HG03280 (cell line): ENCODE data around the gene IRF1.

Source experiments
- ATAC-seq: cut with Tn5 transposase; IDR thresholded peaks from one replicate; pipeline ENCODE4 v1.9.1; 2021; ENCODE audit warnings: mild to moderate bottlenecking, moderate library complexity; ENCODE audit not compliant: unreplicated experiment

IRF1 gene

DNA sequence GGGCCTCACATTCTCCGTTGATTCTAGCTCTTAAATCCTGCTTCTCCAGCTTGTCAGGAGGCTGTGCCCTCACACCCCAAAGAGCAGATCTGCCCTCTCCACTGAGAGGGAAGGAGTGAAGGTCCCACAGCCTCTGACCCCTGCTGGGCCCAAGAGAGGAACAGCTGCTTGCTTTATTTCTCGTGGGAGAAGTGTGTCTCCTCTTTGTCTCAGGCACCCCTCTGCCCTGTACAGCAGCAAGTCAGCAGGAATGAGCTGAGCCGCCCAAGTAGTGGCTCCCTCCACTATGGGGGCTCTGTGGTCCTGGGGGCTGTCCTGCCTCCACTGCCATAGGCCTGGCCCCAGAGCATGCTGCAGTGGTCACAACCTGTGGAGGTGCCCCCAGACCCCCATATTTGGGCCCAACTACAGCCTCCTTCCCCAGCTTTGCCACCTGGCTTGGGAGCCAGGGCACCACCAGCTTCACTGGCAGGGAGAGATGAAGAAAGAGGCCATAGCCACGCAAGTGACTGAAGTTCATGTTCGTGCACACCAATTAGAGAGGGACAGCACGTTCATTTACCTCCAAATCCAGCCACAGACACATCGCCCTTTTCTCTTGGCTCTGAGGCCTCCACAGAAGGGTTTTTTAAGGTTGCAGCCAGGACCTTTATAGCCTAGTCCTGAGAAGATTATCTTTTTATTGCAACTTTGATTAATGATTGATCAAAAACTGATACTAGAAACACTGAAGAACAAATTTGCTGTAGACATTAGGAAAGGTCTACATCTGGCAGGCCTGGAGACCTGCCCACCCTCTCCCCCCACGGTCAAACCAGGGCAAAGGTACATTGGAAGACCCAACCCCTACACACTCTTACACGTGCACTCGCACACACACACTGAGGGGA, 27.5 kb downstream of the IRF1 start:
- no peak for ATAC-seq

DNA sequence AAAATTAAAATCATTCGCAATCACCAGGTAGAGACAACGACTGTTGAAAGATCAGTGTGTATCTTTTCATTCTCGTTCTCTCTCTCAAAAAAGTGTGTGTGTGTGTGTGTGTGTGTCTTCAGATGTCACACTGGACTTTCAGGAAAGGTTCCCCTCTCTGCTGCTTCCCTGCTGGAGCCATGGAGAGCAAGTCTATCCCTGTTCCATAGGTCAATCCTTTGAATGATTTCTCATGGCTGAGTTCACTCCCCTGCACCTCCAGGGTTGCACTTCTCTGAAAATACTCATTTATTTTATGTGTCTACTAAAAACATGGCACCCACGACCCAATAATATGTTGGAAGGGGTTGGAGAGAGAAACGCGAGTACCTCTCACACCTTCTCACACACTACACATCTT, 28.2 kb downstream of the IRF1 start:
- ATAC-seq: no peak

DNA sequence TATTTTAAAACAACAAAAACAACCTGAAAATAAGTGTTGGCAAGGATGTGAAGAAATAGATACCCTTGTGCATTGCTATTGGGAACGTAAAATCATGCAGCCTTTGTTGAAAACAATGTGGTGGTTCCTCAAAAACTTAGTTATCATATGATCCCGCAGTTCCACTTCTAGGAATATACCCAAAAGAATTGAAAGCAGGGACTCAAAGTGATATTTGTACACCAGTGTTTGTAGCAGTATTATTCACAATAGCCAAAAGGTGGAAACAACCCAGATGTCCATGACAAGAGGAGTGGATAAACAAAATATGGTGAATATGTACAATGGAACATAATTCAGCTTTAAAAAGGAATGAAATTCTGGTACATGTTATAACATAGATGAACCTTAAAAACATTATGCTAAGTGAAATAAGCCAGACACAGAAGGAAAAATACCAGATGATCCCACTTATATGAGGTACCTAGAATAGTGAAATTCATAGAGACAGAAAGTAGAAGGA, 29.0 kb downstream of the IRF1 start:
- ATAC-seq: no peak

DNA sequence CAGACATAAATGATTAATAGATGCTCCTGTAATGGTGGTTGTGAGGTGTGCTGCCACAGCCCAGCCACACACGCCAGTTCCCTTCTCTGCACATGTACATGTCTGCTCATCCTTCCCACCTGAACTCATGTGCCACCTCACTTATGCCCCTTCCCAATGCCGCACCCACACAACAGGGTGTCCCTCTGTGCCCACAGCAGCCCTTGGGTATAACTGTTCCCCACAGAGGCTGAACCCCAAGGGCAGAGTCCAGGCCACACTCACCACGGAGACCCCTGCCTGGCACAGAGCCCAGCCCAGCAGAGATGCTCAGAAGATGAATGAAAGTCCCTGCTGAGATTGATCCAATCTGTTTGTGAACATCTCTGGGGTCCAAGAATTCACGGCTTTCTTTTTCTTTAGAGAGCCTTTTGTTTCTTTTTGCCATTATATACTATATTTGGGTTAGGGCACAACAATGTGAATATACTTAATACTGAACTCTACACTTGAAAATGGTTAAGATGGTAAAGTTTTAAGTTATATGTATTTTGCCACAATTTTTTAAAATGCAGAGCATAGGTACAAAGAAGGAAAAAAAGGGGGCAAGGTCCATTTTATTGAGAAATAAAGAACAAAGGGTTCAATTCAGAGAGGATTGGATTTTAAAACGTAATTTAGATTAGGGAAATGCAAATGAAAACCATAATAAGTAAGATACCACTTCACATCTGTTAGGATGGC, 29.6 kb downstream of the IRF1 start:
- no peak for ATAC-seq

DNA sequence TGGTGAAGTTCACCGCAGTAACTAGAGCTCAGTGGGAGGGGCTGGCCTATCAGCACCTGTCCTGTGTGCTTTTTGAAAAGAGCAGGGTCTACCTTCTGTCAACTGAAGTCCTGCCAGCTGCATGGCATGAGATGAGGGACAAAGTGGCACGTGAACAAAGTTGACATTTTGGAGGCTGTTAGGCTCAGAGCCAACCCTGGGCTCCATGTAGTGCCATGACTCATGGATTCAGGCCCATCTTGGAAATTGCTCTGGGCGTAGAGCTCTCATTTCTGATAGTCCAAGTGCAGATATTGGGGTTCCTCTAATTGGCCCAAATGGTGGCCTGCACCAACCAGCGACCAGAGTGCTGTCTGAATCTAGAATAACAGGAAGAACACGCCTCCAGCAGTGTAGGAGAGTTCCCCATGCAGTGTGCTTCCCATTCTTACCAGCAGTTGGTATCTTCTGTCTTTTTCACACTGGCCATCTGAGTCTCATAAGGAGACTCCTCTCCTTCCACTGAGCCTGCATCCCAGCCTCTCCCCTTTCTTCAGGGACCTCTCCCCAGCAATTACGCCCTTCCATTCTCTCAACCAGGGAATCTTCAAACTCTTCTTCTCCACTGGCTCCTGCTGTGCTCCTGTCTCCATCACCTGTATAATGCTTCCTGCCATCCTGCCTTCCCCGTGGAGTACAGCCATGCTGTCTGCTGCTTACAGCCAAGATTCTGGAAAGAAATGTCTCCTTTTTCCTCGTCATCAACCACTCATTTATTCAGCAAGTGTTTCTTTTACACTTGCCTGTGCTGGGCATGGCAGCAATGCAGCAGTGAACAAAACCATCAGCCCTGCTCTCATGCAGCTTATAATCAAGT, 30.4 kb downstream of the IRF1 start:
- no peak for ATAC-seq

DNA sequence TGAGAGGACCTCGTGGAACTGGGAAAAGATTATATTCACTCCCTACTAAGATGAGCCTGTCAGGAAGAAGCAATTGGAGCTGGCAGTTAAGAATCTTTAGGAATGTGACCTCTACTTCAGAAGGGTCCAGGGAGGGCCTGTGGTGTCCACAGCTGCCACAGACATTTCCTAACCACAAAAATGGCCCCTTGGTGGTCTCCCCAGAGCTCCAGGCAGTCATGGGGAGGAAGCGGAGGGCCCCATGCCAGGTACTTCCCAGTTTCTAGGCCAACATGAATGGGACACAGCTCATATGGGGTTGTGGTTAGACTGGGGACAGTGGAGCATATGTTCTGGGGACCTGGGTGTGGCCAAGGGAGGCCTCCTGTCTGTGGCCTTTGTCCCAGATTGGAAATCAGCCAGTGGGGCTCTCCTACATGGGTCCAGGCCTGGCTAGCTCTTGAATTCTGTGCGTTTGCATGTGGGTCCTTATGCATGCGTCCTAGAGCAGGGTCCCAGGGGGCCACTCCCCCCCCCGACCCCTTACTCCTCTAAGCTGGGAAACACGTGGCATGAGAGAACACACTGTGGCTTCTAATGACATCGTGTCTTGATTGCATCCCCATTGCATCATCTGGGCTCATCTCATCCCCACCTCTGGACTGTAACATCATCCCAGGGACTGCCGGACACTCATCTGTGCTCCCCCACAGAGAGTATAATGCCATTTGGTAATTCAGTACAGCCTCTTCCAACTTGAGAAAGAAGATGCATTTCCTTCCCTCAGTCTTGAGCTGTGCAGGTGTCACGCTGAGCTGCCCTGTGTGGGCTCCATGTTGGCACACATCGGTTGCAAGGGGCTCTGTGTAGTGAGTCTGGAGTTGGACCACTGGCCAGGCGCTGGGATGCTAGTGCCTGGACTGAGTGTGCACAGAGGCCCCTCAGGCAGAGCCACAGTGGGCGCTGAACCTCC, 31.3 kb downstream of the IRF1 start:
- no peak for ATAC-seq

DNA sequence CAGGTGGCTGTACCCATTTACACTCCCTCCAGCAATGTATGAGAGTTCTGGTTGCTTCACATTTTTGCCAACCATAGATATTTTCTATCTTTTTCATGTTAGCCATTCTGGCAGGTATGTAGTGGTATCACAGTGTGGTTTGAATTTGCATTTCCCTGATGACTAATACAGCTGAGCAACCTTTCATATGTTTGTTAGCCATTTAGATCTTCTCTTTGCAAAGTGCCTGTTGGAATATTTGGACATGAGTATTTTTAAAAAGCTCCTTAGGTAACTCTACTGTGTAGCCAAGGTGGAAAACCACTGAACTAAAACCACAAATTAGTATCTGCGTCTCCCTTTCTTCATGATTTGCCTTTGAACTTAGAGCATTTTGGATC, 31.9 kb downstream of the IRF1 start:
- ATAC-seq: peak; percentile 42

DNA sequence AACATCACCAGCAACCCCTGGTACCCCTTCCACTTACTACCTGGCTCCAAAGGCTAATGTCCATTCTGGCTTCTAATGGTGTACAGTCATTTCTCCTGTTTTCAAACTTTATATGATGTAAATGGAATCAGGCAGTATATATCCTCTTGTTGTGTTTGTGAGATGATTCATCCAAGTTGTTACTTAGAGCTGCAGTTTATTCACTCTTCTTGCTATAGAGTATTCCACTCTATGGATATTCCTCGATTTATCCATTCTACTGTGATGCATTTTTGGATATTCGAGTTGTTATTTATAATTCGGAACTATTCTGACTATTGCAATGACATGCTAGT, 32.4 kb downstream of the IRF1 start:
- no peak for ATAC-seq

DNA sequence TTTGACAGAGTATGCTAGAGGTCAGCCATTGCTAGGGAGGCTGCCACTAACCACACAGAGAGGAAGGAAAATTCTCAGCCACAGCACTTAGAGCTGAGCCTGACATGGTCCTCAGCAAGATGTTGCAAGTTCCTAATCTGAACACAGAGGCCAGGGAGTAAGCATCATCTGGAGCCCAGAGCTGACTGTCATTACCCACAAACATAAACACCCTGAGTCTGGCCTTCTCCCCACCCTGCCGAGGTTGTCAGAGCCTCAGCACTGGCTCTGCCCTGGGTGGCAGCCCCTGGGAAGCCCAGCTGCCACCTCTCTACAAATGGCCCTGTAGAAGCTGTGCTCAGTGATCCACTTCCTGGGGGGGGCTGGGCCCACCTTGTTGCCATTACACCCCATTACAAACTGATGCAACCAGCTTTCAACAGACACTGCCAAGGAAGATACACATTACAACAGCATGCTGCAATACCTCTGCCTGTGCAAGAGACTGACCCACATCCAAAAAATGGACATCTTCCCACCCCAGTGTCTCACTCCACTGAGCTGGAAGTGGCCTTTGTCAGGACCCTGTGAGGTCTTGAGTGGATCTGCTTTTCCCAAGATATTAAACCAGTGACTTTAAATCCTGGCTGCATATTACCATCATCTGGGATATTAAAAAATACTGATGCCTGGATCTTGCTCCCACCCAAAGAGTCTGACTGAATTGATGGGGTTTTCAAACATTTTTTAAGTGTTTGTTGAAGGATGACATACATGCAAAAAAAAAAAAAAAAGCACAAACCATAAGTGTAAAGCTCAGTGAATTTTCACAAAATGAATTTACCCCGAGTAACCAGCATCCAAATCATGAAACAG, 33.0 kb downstream of the IRF1 start:
- no peak for ATAC-seq

DNA sequence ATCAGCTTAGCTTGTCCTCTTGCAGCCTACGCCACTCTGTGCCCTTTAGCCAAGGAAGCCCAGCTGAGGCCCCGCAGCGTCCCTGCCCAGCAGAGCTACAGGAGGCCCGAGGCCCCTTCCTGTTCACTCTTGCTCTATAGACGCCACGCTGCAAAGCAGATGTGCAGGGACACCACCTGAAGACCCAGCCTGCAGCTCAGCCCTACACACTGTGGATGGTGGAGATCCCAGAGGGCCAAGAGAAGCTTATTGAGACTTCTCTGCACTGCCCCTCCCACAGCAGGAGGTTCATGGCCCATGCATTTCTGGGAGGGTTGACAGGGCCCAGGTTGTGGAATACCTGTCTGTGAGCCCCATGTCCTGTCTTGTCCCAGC, 33.6 kb downstream of the IRF1 start:
- no peak for ATAC-seq

DNA sequence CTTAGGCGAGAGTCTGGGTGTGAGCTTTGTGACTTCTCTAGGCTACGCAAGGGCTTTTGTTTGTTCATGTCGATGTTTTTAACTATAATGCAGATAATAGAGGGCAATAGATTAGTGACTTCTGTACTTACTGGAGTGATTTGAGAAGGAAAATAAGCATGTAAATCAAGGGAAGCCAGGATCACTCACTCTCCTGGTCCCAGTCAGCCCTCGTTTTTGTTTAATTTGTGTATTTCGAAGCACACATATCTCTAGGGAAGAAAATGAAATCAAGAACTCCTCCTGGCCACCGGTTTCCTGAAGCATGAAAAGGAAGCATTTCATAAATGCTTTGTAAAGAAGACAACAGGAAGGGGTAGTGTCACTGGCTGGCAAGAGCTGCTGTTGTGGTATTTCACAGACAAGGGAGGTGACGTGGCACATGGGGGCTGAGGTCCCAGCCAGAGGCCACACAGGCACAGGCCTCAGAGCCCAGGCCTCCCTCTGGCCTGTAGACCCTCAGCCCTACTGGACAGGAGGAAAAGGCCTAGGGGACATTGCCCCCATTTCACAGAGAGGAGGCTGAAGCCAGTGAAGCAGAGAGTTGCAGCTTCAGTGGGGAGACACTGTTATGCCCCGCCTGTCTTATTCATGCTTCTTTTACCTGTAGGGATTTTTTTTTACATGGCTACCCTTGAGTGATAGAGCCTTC, 34.1 kb downstream of the IRF1 start:
- ATAC-seq: no peak

DNA sequence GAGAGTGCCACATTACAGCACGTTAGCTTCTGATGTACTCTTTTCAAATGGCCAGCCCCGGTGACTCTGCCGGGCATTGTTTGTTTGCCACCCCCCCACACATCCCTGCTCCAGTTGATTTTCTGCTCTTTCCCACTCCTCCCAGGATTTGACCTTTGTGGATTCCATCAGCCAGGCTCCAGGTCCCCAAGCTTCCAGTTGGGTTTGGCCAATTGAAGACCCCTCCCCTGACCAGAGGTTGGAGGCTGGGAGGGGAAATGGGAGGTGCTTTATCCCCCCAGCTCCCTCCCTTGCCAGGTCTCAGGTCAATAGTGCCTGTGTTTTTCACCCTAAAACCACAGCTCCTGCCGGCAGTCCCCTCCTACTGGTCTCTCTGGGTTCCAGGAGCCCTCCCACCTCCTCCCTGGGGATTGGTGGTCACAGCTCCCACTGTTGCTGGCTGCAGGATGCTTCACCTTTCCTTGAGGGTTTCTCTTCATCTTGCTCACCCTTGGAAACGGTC, 34.9 kb downstream of the IRF1 start:
- no peak for ATAC-seq

DNA sequence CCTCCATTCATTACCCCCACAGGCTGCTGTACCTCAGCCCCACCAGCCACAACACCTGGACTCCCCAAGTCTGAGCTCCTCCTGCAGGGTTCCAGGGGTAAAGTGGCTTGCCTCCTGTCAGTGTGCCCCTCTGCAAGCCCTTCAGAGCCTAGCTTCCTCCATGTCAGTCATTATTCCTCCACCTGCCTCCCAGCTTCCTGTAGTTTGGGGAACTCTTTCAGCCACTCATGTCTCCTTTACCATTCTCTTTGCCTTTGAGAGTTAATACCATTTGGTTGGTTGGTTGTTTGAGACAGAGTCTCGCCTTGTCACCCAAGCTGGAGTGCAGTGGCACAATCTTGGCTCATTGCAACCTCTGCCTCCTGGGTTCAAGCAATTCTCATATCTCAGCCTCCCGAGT, 36.2 kb downstream of the IRF1 start:
- ATAC-seq: no peak

DNA sequence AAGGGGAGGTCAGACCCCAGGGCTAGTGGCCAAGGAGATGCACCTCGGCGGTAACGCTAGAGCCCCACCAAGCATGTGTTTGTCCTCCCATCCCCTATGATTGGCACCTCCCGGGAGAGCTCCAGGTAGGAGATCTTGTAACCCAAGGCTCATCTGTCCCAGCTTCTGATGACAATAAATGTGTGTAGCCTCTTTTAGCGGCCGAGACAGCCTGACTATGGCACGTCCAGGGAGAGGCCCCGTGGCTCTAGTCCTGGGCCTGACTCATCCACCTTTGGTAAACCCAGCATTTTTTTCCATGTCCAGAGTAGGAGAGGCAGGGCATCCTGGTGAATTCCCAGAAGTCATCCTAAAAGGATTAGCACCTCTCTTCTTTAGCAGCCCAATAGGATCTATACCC, 39.2 kb downstream of the IRF1 start:
- no peak for ATAC-seq

DNA sequence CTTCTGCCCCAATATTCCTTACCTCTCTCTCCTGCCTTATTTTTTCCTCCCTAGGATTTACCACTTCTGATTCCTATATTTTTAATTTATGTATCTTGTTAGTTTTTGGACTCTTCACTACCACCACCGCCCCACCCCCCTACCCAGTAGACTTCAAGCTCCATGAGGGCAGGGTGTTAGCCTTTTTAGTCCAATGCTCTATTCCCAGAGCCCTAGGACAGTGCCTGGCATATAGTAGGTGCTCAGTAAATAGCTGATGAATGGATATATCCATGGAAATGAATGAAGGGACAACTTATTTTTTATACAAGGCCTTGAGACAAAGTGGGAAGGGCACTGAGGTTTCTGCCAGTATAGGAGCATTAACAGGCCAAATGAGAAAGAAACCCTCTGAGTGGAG, 41.5 kb downstream of the IRF1 start:
- no peak for ATAC-seq

DNA sequence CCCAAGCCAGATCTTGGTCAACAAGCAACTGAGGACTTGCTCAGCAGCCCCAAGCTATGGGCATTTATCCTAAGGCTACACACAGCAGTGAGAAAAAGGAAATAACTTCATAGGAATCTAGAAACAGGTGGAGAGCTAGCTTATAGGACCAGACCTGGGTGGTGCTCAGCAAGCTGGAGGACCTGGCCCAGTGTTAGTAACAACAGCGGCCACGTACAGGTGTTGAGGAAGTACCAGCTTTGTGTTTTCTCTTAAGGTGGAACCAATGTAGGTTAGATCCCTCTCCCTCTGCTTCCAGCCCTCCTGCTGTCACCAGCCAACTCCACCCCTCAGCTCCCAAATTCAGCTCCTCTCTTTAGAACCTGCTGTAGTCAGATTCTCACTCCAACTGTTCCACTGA, 43.4 kb downstream of the IRF1 start:
- no peak for ATAC-seq

DNA sequence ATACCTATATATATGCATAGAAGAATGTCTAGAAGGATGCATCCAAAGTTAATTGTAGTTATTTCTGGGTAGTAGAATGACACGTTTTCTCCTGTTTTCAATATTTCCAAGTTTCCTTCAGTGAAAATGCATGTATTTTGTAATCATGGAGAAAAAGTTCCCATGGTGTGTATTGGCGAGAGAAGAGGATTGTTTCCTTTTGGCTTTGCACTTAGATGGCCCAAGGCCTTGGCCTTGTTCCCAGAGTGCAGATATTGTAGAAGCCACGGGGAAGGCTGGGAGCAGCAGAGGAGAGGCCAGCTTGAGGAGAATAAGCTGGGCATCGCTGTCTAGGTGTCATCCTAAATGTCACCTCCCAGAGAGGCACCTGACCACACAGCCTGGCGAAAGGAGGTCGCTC, 44.0 kb downstream of the IRF1 start:
- ATAC-seq: no peak

DNA sequence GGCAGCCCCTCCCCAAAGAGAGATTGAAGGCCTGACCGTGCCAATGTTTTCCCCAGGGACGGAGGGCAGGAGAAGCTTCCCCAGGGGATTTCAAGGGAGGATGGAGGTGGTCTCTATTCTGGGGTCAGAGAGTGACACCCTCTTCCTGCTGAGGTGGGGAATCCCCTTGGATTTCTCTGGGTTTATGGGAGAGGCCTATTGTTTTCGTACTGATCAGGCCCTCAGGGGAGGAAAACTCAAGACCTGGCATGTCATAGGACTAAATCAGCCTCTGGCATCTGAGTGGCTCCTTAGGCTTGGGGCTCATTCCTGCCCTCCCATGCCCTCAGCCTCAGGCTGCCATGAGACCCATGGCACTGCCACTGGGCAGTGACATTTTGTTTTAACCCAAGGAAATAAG, 44.6 kb downstream of the IRF1 start:
- ATAC-seq: no peak

DNA sequence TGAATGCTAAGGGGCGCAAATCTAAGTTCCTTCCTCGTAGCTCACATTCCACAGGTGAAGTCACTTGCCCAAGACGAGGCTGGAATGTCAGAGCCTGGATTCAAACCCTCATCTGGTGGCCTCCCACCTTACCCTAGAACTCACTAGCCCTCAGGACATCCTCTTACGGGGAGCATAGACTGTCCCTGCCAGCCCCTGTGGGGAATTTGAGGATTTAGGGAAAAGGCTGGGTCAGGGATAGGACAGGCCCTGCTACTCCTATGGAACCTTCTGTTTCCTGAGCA, 45.0 kb downstream of the IRF1 start:
- no peak for ATAC-seq
